HEK293 (cell line): ENCODE results near the gene SDHAF1.

Experiments
- CTCF ChIA-PET: fragments of 350-600 bp; formaldehyde crosslinking; extraction: SDS; loops from one replicate; lab custom pipeline; 2021; ENCODE audit warnings: antibody characterized with exemption; lab: Yijun Ruan, JAX
- POLR2A ChIA-PET: fragments of 300-600 bp; formaldehyde crosslinking; extraction: SDS; loops from one replicate; lab custom pipeline; 2020; ENCODE audit warnings: antibody characterized with exemption, inconsistent platforms; lab: Yijun Ruan, JAX
- H3K27ac ChIP-seq: fragments of 200-500 bp; sonication (Bioruptor generic); 2 replicates; pipeline ENCODE4 v1.5.1; 2014; ENCODE audit warnings: low read depth, low read length, control low read depth, inconsistent platforms; ENCODE audit errors: extremely low read depth
- H3K36me3 ChIP-seq, 2 experiments: fragments of 200-500 bp in 1 of 2; sonication (Bioruptor generic) in 1 of 2; 1 replicate in 1 of 2; 2 replicates in 1 of 2; pipeline ENCODE4 v1.5.1; 2014 to 2017; ENCODE audit warnings: inconsistent platforms in 2 of 2, low read length in 2 of 2; ENCODE audit not compliant: control insufficient read depth in 2 of 2, insufficient read depth in 1 of 2
- H3K4me1 ChIP-seq: fragments of 200-500 bp; sonication (Bioruptor generic); 2 replicates; pipeline ENCODE4 v1.5.1; 2014; ENCODE audit warnings: mild to moderate bottlenecking, low read length, inconsistent platforms; ENCODE audit not compliant: control insufficient read depth, insufficient read depth
- H3K4me3 ChIP-seq: 2 replicates; pipeline ENCODE4 v1.5.1; 2011; ENCODE audit warnings: low read depth, mild to moderate bottlenecking, control low read depth, low read length, moderate library complexity
- H3K9me3 ChIP-seq: fragments of 200-500 bp; sonication (Bioruptor generic); 2 replicates; pipeline ENCODE4 v1.5.1; 2014; ENCODE audit warnings: low read depth, low read length, inconsistent platforms; ENCODE audit not compliant: control insufficient read depth, insufficient read depth
- BCL11A ChIP-seq: fragments of 450-650 bp; formaldehyde crosslinking; IDR thresholded peaks from 2 replicates; pipeline ENCODE4 v1.5.1; 2016; ENCODE audit warnings: low read depth, missing biosample characterization, missing genetic modification characterization
- EGR2 ChIP-seq: fragments of 450-650 bp; formaldehyde crosslinking; IDR thresholded peaks from 2 replicates; pipeline ENCODE4 v1.5.1; 2016; ENCODE audit warnings: low read depth, missing biosample characterization, missing genetic modification characterization
- KLF16 ChIP-seq: fragments of 450-650 bp; formaldehyde crosslinking; IDR thresholded peaks from 2 replicates; pipeline ENCODE4 v1.5.1; 2017; ENCODE audit warnings: missing biosample characterization, missing genetic modification characterization
- ZBTB10 ChIP-seq: fragments of 450-650 bp; formaldehyde crosslinking; IDR thresholded peaks from 2 replicates; pipeline ENCODE4 v1.5.1; 2016; ENCODE audit warnings: missing biosample characterization, missing genetic modification characterization
- ZBTB11 ChIP-seq: fragments of 450-650 bp; formaldehyde crosslinking; conservative IDR thresholded peaks from 2 replicates; pipeline ENCODE4 v1.5.1; 2016; ENCODE audit warnings: low read depth, missing biosample characterization, missing genetic modification characterization
- ZFHX2 ChIP-seq: fragments of 450-650 bp; formaldehyde crosslinking; conservative IDR thresholded peaks from 2 replicates; pipeline ENCODE4 v1.5.1; 2016; ENCODE audit warnings: missing biosample characterization, missing genetic modification characterization
- ZNF114 ChIP-seq: fragments of 450-650 bp; formaldehyde crosslinking; IDR thresholded peaks from 2 replicates; pipeline ENCODE4 v1.5.0; 2017; ENCODE audit warnings: missing biosample characterization, missing genetic modification characterization
- ZNF19 ChIP-seq: fragments of 450-650 bp; formaldehyde crosslinking; IDR thresholded peaks from 2 replicates; pipeline ENCODE4; 2016; ENCODE audit warnings: missing biosample characterization, missing genetic modification characterization, low read depth
- ZNF2 ChIP-seq: fragments of 450-650 bp; formaldehyde crosslinking; IDR thresholded peaks from 2 replicates; pipeline ENCODE4 v1.5.1; 2016; ENCODE audit warnings: missing biosample characterization, missing genetic modification characterization
- ZNF239 ChIP-seq: fragments of 450-650 bp; formaldehyde crosslinking; IDR thresholded peaks from 2 replicates; pipeline ENCODE4 v1.5.1; 2016; ENCODE audit warnings: missing biosample characterization, missing genetic modification characterization
- ZNF280D ChIP-seq: fragments of 450-650 bp; formaldehyde crosslinking; IDR thresholded peaks from 2 replicates; pipeline ENCODE4 v1.5.1; 2016; ENCODE audit warnings: missing biosample characterization, missing genetic modification characterization
- ZNF521 ChIP-seq: fragments of 450-650 bp; formaldehyde crosslinking; IDR thresholded peaks from 2 replicates; pipeline ENCODE4 v1.5.1; 2017; ENCODE audit warnings: missing biosample characterization, mild to moderate bottlenecking, missing genetic modification characterization
- ZNF558 ChIP-seq: fragments of 450-650 bp; formaldehyde crosslinking; IDR thresholded peaks from 2 replicates; pipeline ENCODE4 v1.5.1; 2016; ENCODE audit warnings: missing biosample characterization, missing genetic modification characterization
- ZNF600 ChIP-seq: fragments of 450-650 bp; formaldehyde crosslinking; IDR thresholded peaks from 2 replicates; pipeline ENCODE4 v1.5.1; 2016; ENCODE audit warnings: missing biosample characterization, missing genetic modification characterization
- ZNF624 ChIP-seq: fragments of 450-650 bp; formaldehyde crosslinking; IDR thresholded peaks from 2 replicates; pipeline ENCODE4 v1.5.1; 2017; ENCODE audit warnings: missing biosample characterization, missing genetic modification characterization
- ZNF843 ChIP-seq: fragments of 450-650 bp; formaldehyde crosslinking; IDR thresholded peaks from 2 replicates; pipeline ENCODE4 v1.5.1; 2016; ENCODE audit warnings: missing biosample characterization, missing genetic modification characterization
- ZSCAN16 ChIP-seq: fragments of 450-650 bp; formaldehyde crosslinking; IDR thresholded peaks from 2 replicates; pipeline ENCODE4 v1.5.1; 2016; ENCODE audit warnings: missing biosample characterization, missing genetic modification characterization
- ZSCAN23 ChIP-seq: fragments of 450-650 bp; formaldehyde crosslinking; IDR thresholded peaks from 2 replicates; pipeline ENCODE4 v1.5.1; 2016; ENCODE audit warnings: missing biosample characterization, missing genetic modification characterization
- TF ChIP-seq, protein P1 (sequence below): fragments of 450-650 bp; formaldehyde crosslinking; IDR thresholded peaks from 2 replicates; pipeline ENCODE4 v1.5.1; 2017; ENCODE audit warnings: missing biosample characterization, missing genetic modification characterization
- TF ChIP-seq, protein P2 (sequence below): fragments of 450-650 bp; formaldehyde crosslinking; IDR thresholded peaks from 2 replicates; pipeline ENCODE4 v1.5.1; 2017; ENCODE audit warnings: missing biosample characterization, missing genetic modification characterization

SDHAF1 gene

GRCh38 chr19:36010402-36010801 lies 15.4 kb downstream of the SDHAF1 start:
- Histone ChIP-seq H3K9me3 (no peaks in the 10 kb centered on the region), H3K36me3 (peaks cover 7 to 23% of the 10 kb centered on the region in 2 experiments; a peak in 2 of 3 replicates), H3K4me3 (no peak overlapping the region), H3K27ac (no peak overlapping the region), H3K4me1 (peaks cover 21% of the 10 kb centered on the region)
- no peak for TF ChIP-seq ZFHX2 (tag by site-specific recombination)
- no peak for TF ChIP-seq ZSCAN23 (tag by site-specific recombination)
- no peak for TF ChIP-seq ZNF521 (tag by site-specific recombination)
- ChIA-PET POLR2A (interaction anchor here (1.6 to 2.3 kb wide), 2 partner anchors 10 to 43 kb away, joined by 4 to 12 read pairs; partner anchors contain the start of gene THAP8), CTCF (no interaction called here)

DNA sequence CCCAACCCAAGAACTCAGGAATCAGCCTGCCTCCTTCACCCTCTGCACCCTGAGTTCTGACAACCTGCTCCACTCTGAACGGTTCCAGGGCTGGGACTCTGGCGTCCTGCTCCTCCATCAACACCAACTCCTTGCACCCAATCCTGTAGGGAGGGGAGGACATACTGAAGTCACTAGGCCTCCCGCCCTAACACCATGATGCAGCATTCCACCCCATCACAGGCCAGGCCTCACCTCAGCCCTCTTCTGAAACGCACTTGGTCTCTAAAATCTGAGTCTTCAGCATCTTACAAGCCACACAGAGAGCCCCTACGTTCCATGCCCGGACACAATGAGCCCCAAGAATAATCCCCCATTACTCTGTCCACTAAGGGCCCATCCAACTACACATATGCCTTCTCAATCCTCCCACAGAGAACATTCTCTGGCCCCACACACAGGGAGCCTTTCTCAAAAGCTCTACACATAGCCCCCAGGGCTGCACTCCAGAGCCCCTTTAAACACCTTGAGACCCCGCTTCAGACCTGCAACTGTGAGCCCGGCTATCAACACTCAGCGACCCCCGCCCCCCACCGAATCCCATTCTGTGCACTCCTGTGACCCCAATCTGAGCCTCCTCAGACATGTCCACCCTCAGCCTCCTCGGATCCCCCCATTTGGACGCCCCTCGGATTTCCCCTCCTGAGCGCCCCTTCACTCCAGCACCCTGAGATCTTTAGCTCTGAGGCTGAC lies 18.5 kb downstream of the SDHAF1 start:
- no peaks in the 10 kb centered on the region for H3K9me3 ChIP-seq
- H3K4me3 ChIP-seq, result peak overlapping the region; percentile 61
- peaks cover 20 to 37% of the 10 kb centered on the region in 2 experiments; a peak in 2 of 3 replicates for H3K36me3 ChIP-seq
- CTCF ChIA-PET, result interaction anchor here (0.6 to 1.9 kb wide), 19 partner anchors 8 to 1739 kb away, joined by 3 to 11 read pairs (median 4); partner anchors contain the start of genes POLR2I, TBCB and THAP8
- peaks cover 27% of the 10 kb centered on the region for H3K4me1 ChIP-seq
- peak overlapping the region; percentile 75 for H3K27ac ChIP-seq
- POLR2A ChIA-PET, result interaction anchor here (0.6 to 2.2 kb wide), 37 partner anchors 9 to 1026 kb away, joined by 3 to 37 read pairs (median 5); partner anchors contain the start of genes APLP1, COX6B1, HSPB6 and LIN37
- TF ChIP-seq BCL11A (tag by site-specific recombination) (0 out of 2 replicates have a peak, but pooled peaks have one; percentile 63), ZNF2 (tag by site-specific recombination) (no peak), ZNF558 (no peak), ZSCAN16 (tag by site-specific recombination) (peak; percentile 36; the same call in 1 of the 2 replicates), ZBTB10 (tag by site-specific recombination) (no peak), ZNF19 (tag by site-specific recombination) (no peak), ZNF624 (no peak), EGR2 (no peak), ZNF114 (tag by site-specific recombination) (no peak), KLF16 (tag by site-specific recombination) (no peak; the same call in 1 of the 2 replicates), ZNF239 (tag by site-specific recombination) (0 out of 2 replicates have a peak, but pooled peaks have one; percentile 30), ZNF600 (tag by site-specific recombination) (0 out of 2 replicates have a peak, but pooled peaks have one; percentile 43), ZNF843 (tag by site-specific recombination) (0 out of 2 replicates have a peak, but pooled peaks have one; percentile 37), ZNF280D (tag by site-specific recombination) (peak; percentile 34; the same call in 1 of the 2 replicates), ZBTB11 (0 out of 2 replicates have a peak, but pooled peaks have one; percentile 20)
- TF ChIP-seq, protein P1, sequence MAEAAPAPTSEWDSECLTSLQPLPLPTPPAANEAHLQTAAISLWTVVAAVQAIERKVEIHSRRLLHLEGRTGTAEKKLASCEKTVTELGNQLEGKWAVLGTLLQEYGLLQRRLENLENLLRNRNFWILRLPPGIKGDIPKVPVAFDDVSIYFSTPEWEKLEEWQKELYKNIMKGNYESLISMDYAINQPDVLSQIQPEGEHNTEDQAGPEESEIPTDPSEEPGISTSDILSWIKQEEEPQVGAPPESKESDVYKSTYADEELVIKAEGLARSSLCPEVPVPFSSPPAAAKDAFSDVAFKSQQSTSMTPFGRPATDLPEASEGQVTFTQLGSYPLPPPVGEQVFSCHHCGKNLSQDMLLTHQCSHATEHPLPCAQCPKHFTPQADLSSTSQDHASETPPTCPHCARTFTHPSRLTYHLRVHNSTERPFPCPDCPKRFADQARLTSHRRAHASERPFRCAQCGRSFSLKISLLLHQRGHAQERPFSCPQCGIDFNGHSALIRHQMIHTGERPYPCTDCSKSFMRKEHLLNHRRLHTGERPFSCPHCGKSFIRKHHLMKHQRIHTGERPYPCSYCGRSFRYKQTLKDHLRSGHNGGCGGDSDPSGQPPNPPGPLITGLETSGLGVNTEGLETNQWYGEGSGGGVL, result 0 out of 2 replicates have a peak, but pooled peaks have one; percentile 31
- TF ChIP-seq, protein P2, sequence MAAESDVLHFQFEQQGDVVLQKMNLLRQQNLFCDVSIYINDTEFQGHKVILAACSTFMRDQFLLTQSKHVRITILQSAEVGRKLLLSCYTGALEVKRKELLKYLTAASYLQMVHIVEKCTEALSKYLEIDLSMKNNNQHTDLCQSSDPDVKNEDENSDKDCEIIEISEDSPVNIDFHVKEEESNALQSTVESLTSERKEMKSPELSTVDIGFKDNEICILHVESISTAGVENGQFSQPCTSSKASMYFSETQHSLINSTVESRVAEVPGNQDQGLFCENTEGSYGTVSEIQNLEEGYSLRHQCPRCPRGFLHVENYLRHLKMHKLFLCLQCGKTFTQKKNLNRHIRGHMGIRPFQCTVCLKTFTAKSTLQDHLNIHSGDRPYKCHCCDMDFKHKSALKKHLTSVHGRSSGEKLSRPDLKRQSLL (tag by site-specific recombination), result no peak
